SK-N-SH treated with all-trans-retinoic acid at 6 μM for 48 hours (cell line): ENCODE data around the gene MOBP.

Experiments used
- BACH2 ChIP-seq: fragments of 250-450 bp; sonication (Bioruptor Pico); IDR thresholded peaks from 2 replicates; pipeline ENCODE4 v1.9.0; 2021; ENCODE audit warnings: mild to moderate bottlenecking, borderline replicate concordance
- PPARA ChIP-seq: fragments of 250-450 bp; sonication (Bioruptor Pico); IDR thresholded peaks from 2 replicates; pipeline ENCODE4 v1.5.0; 2020; ENCODE audit warnings: mild to moderate bottlenecking, borderline replicate concordance
- RARB ChIP-seq: fragments of 250-450 bp; sonication (Bioruptor Pico); IDR thresholded peaks from 2 replicates; pipeline ENCODE4 v1.8.0; 2021; ENCODE audit warnings: mild to moderate bottlenecking, moderate library complexity
- ZFP3 ChIP-seq: fragments of 250-450 bp; sonication (Bioruptor Pico); IDR thresholded peaks from 2 replicates; pipeline ENCODE4 v1.5.0; 2020; ENCODE audit warnings: mild to moderate bottlenecking, moderate library complexity
- ZNF565 ChIP-seq: fragments of 450-650 bp; formaldehyde crosslinking; conservative IDR thresholded peaks from 2 replicates; pipeline ENCODE4 v1.5.0; 2020; ENCODE audit warnings: low read depth, mild to moderate bottlenecking, moderate library complexity

- TF ChIP-seq BACH2 (CRISPR knock-in tag) (no peak), ZNF565 (CRISPR knock-in tag) (no peak), PPARA (CRISPR knock-in tag) (no peak), RARB (no peak), ZFP3 (no peak)
These were observed 1.8 kb downstream of the MOBP start for GRCh38 chr3:39469258-39469657.
